OCI-LY3 (cell line): ENCODE results near the gene CPLX3.
"Not testable (repeated sequence)": the region's sequence is repeated elsewhere in the genome, so short reads cannot be mapped to it uniquely, and the experiment has no call there.

Experiments
- H2AFZ ChIP-seq: fragments of 200-600, 300-600 bp; shearing (Covaris generic); 2 replicates; pipeline ENCODE4 v1.6.0; 2014; ENCODE audit warnings: antibody characterized with exemption, low read depth, low read length
- H3K27ac ChIP-seq: fragments of 200-600, 300-600 bp; sonication (generic); 2 replicates; pipeline ENCODE4 v1.5.1; 2014; ENCODE audit warnings: mild to moderate bottlenecking, low read length, moderate library complexity, mixed read lengths
- H3K27me3 ChIP-seq: fragments of 200-600, 300-600 bp; sonication (generic); 2 replicates; pipeline ENCODE4 v1.6.1; 2014; ENCODE audit warnings: low read depth, low read length, mixed read lengths
- H3K36me3 ChIP-seq: fragments of 200-600, 300-600 bp; sonication (generic); replicated peaks from 2 replicates; pipeline ENCODE3; 2014; ENCODE audit warnings: low read depth, low read length, mixed read lengths
- H3K4me1 ChIP-seq: fragments of 300-600, 200-600 bp; sonication (generic); 2 replicates; pipeline ENCODE4 v1.6.1; 2014; ENCODE audit warnings: low read length, mixed read lengths
- H3K4me2 ChIP-seq: fragments of 200-600, 300-600 bp; sonication (generic); 2 replicates; pipeline ENCODE4 v1.6.1; 2014; ENCODE audit warnings: low read length, mixed read lengths
- H3K4me3 ChIP-seq: fragments of 300-600, 200-600 bp; sonication (generic); 2 replicates; pipeline ENCODE4 v1.5.1; 2014; ENCODE audit warnings: antibody characterized with exemption, mild to moderate bottlenecking, low read length, moderate library complexity
- H3K79me2 ChIP-seq: fragments of 300-600, 200-600 bp; shearing (Covaris generic); 2 replicates; pipeline ENCODE4 v1.6.1; 2014; ENCODE audit warnings: mild to moderate bottlenecking, low read length, mixed read lengths
- H3K9ac ChIP-seq: fragments of 300-600, 200-600 bp; shearing (Covaris generic); 2 replicates; pipeline ENCODE4 v1.6.0; 2014; ENCODE audit warnings: mild to moderate bottlenecking, low read length, moderate library complexity
- H3K9me3 ChIP-seq: fragments of 200-600, 300-600 bp; shearing (Covaris generic); 2 replicates; pipeline ENCODE4 v1.6.1; 2014; ENCODE audit warnings: low read length, mixed read lengths; ENCODE audit not compliant: insufficient read depth
- H4K20me1 ChIP-seq: fragments of 200-600, 300-600 bp; sonication (generic); 2 replicates; pipeline ENCODE4 v1.6.1; 2016; ENCODE audit warnings: low read length, mixed read lengths; ENCODE audit not compliant: insufficient read depth
- CTCF ChIP-seq: fragments of 200-600, 300-600 bp; sonication (generic); IDR thresholded peaks from 2 replicates; pipeline ENCODE4 v1.5.1; 2014; ENCODE audit warnings: antibody characterized with exemption, low read length, low read depth
- EZH2phosphoT487 ChIP-seq: fragments of 200-600 bp; shearing (Covaris generic); IDR thresholded peaks from 2 replicates; pipeline ENCODE4 v1.6.1; 2018; ENCODE audit warnings: antibody characterized with exemption, mixed run types, low read depth

Gene CPLX3

GRCh38 chr15:74784426-74785193 is 41.8 kb upstream of the CPLX3 start:
- Histone ChIP-seq H3K9me3 (no peaks in the 10 kb centered on the region; the same call in 1 of the 2 replicates), H3K27me3 (no peaks in the 10 kb centered on the region), H3K36me3 (peaks cover 59% of the 10 kb centered on the region), H4K20me1 (no peaks in the 10 kb centered on the region), H3K27ac (peak overlapping the region; percentile 97), H2AFZ (no peak overlapping the region), H3K9ac (peak overlapping the region; percentile 100), H3K79me2 (peaks cover 99% of the 10 kb centered on the region), H3K4me2 (peak overlapping the region; percentile 100), H3K4me3 (peak overlapping the region; percentile 93), H3K4me1 (peaks cover 80% of the 10 kb centered on the region)
- TF ChIP-seq EZH2phosphoT487 (no peak), CTCF (peak; percentile 23; the same call in 1 of the 2 replicates)

- peaks cover 79% of the 10 kb centered on the region for H3K4me1 ChIP-seq
- peak overlapping the region; percentile 100 for H3K4me2 ChIP-seq
- TF ChIP-seq CTCF (no peak; the same call in 1 of the 2 replicates), EZH2phosphoT487 (no peak)
- peaks cover 60% of the 10 kb centered on the region for H3K36me3 ChIP-seq
- H4K20me1 ChIP-seq: no peaks in the 10 kb centered on the region
- H3K27ac ChIP-seq: peak overlapping the region; percentile 97
- peak overlapping the region; percentile 100 for H3K9ac ChIP-seq
- peaks cover 99% of the 10 kb centered on the region for H3K79me2 ChIP-seq
- peak overlapping the region; percentile 93 for H3K4me3 ChIP-seq
- no peaks in the 10 kb centered on the region for H3K27me3 ChIP-seq
- H3K9me3 ChIP-seq: no peaks in the 10 kb centered on the region; the same call in 1 of the 2 replicates
- H2AFZ ChIP-seq: no peak overlapping the region
Measured at GRCh38 chr15:74785194-74786032, 41.0 kb upstream of the CPLX3 start.

- not testable (repeated sequence) for H4K20me1 ChIP-seq, H3K27me3 ChIP-seq, H2AFZ ChIP-seq, H3K9me3 ChIP-seq
- Histone ChIP-seq H3K4me1 (peaks cover 79% of the 10 kb centered on the region), H3K4me3 (peak overlapping the region; percentile 93), H3K27ac (peak overlapping the region; percentile 97), H3K79me2 (peaks cover 99% of the 10 kb centered on the region), H3K36me3 (peaks cover 66% of the 10 kb centered on the region), H3K9ac (peak overlapping the region; percentile 100), H3K4me2 (peak overlapping the region; percentile 100)
Measured at GRCh38 chr15:74786081-74786480, 40.3 kb upstream of the CPLX3 start.

GRCh38 chr15:74786551-74787165 is 39.8 kb upstream of the CPLX3 start:
- Histone ChIP-seq H3K27ac (peak overlapping the region; percentile 97), H3K4me3 (peak overlapping the region; percentile 93), H4K20me1 (peaks cover 7% of the 10 kb centered on the region), H3K9me3 (no peaks in the 10 kb centered on the region; the same call in 1 of the 2 replicates), H2AFZ (no peak overlapping the region), H3K36me3 (peaks cover 72% of the 10 kb centered on the region), H3K9ac (peak overlapping the region; percentile 100), H3K79me2 (peaks cover 99% of the 10 kb centered on the region), H3K4me2 (peak overlapping the region; percentile 100), H3K4me1 (peaks cover 81% of the 10 kb centered on the region), H3K27me3 (no peaks in the 10 kb centered on the region)
- no peak for TF ChIP-seq EZH2phosphoT487
- no peak for TF ChIP-seq CTCF
